HS-5 (cell line): ENCODE measurements around the gene OR2S2.
"Not testable (repeated sequence)": the region's sequence is repeated elsewhere in the genome, so short reads cannot be mapped to it uniquely, and the experiment has no call there.

Source experiments
- DNase-seq: peaks from one replicate; pipeline ENCODE4 v3.0.0-alpha.2; 2012; ENCODE audit warnings: low read depth

Gene OR2S2

DNA sequence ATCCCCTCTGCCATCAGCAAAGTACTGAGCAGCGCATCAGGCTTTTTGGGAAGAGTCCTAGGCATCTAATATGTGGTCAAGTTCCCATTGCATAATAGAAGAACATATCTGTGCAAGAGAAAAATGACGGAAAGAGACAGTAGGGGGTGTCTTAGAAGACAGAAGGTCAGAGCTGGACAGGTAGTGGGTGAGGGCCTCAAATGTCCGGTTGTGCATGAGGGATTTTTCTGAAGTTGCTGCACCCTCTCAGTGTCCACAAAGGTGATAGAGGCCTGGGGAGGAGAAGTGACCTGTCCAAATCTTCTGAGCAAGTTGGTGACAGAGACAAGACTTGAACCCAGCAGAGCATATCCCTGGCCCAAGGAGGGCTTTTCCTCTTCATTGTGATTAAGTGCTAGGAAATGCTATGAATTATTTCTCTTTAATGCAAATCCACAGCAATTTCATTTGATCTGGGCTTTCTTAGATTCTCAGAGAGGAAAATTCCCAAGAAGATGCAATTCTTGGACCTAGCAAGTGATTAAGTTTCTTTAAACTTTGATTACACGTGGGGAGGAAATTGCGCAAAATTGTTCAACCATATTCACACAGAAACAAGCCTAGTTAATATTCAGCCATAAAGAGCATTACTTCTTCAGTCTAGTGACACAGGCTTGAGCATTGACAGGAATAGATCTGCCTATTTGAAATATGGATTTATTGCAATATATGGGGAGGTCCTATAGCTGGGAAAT lies at the start of gene OR2S2:
Gene OR2S2 (minus strand): TSS at position 51 of the 734 bp plus-strand sequence. CDS start 56 bp downstream, outside the sequence.
- no peak for DNase-seq

DNA sequence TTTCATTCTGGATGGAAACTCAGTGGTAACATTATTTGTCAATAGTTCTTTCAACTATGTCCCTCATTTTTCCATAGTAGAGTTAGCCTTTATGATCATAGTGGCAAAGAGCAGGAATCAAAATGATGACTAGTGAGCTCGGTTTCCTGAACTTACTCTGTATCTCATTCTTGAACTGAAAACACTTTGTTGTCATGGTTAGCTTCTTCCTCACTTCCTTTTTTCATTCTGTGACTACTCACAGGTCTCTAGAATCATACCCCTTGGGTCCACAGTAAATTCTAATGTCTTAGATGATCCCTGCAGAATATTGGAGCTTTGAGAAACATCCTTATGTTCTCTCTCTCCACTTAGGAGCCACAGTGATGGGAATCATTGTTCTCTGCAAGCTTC lies 49.4 kb upstream of the OR2S2 start:
- DNase-seq, result no peak

DNA sequence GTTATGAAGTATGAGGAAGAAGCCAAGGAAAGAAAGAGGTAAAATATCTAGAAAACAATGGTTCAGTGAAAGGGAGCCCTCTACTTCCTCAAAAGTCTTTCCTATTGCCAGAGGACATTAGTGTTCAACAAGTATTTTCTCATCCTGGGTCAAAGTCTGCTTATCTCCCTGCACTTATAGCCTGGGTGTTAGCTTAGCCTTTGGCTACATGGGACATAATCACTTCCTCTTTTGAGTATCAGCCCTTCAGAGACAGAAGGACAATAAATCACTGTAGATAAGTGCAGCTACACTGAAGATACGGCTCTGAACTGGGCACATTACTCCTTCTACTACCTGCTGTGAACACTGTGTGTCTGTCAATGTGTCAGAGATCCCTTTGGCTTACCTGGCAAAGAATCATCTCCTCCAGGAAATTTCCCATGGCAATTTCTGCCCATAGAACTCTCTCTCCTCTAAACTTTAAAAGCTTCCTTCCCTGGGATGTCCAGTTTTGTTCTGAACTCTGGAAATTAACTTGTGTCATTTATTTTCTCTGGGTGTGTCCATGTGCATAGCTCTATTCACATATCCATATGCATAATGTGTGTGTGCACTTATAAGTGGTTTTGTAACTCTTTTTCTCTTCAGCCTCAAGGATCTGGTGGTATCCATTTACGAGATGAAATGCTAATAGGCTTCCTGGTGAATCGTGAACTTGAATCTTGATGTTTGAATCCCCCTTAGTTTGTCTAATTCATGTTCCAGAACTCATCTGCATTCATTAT lies 48.8 kb upstream of the OR2S2 start:
- no peak for DNase-seq

- DNase-seq, result no peak
Observed at GRCh38 chr9:36005891-36006290, 47.9 kb upstream of the OR2S2 start.

DNA sequence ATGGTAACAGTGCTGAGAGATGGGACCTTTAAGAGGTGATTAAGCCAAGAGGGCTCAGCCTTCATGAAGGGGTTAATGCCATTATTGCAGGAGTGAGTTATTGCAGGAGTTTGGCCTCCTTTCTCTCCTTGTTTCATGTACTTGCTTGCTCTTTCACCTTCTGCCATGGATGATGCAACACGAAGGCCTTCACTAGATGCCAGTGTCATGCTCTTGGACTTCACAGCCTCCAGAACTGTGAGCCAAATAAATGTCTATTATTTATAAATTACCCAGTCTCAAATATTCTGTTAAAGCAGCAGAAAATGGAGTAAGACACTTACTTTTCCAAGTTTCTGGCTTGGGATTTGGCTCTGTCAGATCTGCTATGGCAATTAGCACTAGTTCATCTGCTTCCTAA lies 40.4 kb upstream of the OR2S2 start:
- no peak for DNase-seq

GRCh38 chr9:35997016-35997415 lies 39.1 kb upstream of the OR2S2 start:
- DNase-seq, result not testable (repeated sequence)

GRCh38 chr9:35996358-35996970 lies 38.5 kb upstream of the OR2S2 start:
- DNase-seq, result no peak

GRCh38 chr9:35994959-35995358 lies 37.0 kb upstream of the OR2S2 start:
- DNase-seq, result no peak

DNA sequence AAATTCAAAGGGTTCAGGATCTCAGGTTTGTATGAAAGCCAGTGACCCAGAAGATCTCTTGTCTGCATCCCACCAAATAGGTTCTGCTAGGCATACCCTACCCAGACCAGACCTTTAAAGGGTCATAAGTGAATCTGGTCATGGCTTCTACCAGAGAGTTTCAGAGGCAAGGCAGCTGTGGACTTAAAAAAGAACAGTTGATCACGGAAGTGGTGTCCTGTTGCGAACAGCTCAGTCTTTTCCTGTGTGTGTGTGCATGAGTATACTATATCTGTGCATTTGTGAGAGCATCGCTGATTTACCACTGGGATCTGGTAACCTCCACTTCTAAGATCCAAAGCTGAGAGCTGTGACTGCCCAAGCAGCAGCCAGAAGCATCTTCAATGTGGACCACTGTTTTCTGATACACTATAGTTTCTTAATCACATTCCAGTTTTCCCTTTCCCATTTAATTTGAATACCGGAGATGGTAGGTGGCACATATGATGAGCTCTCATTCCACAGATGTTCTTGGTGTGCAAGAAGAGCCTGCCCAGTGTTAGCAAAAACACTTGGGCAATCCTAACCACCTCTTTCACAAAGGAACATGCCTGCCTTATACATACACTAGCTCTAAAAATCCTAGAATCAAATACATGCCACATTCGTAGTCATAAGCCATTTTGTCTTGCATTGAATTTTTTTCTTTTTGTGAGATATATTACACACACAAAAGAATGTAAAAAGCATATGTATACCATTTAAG lies 36.2 kb upstream of the OR2S2 start:
- no peak for DNase-seq

GRCh38 chr9:35993136-35993535 lies 35.2 kb upstream of the OR2S2 start:
- DNase-seq, result not testable (repeated sequence)

DNA sequence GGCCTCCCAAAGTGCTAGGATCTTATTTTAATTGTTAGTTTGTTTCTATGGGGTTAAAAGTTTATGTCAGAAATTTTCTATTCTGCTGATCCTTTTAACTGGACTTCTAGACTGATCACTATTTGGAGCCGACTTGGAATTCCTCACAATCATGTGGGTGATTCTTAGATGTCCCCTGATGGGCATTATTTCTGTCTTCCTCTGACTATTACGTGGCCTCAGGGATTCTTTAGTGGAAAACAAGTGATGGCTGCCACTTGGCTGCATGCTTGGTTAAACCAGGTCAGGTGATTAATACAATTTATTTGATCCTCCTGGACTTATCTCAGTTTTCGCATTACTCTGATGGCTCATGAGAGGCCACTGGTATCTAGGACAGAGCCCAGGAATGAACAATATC lies 32.2 kb upstream of the OR2S2 start:
- DNase-seq, result no peak

GRCh38 chr9:35984021-35984420 lies 26.1 kb upstream of the OR2S2 start:
- DNase-seq, result no peak

- no peak for DNase-seq
Observed at GRCh38 chr9:35981699-35982098, 23.7 kb upstream of the OR2S2 start.

DNA sequence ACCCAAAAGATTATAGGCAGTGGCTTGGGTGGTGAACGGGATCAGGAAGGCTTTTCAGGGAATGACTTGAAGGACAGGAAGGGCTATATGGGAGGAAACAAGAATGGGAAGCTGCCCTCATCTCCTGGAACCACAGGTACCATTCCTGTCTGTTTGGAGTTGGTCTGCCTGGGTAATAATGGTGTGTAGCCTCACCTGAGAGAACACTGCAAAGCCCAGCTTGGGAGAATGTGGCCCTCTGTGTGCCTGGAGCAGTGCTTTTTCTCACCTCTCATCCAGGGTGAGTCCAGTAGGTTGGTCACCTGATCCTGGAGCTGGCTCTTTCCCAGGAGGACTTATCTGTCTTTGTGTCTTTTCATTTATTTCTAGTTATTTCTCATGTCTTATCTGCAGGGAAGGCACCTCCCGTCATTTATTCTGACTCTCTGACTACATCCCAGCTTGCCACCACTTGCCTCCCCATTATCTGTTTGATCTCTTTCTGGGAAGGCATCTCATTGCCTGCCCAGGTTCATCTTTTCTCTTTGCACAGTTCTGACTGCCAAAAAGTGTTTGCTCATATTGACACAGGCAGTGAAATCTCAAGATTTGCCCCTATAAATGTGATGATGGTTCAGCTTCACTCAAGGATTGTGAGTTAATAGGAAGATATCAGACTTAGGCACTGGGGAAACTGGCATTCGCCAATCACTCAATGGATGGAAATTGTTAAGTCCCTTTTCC lies 22.5 kb upstream of the OR2S2 start:
- no peak for DNase-seq

DNA sequence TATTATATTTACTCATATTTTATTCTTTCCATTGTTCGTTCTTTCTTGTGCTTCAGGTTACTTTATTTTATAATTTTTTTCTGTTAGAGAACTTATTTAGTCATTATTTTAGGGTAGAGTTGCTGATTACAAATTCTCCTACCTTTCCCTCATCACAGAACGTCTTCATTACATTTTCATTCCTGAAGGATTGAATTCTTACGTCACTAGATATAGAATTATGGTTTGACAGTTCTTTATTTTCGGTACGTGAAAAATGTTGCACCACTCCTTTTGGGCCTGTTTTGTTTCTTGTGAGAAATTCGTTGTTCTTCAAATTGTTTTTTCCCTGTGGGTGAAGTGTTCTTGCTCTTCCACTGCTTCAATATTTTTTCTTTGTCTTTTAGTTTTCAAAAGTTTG lies 20.8 kb upstream of the OR2S2 start:
- DNase-seq, result no peak

GRCh38 chr9:35976726-35977125 lies 18.8 kb upstream of the OR2S2 start:
- DNase-seq, result no peak

DNA sequence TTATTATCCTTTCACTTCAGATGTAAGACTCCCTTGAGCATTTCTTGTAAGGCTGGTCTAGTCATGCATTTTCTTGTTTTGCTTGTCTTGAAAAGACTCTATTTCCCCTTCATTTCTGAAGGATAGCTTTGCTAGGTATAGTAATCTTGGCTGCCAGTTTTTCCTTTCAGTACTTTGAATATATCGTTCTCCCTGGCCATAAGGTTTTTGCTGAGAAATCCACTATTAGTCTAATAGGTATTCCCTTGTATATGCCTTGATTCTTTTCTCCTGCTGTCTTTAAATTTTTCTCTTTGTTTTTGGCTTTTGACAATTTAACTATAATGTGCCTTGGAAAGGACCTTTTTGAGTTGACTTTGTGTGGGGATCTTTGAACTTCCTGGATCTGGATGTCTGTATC lies 16.8 kb upstream of the OR2S2 start:
- no peak for DNase-seq

DNA sequence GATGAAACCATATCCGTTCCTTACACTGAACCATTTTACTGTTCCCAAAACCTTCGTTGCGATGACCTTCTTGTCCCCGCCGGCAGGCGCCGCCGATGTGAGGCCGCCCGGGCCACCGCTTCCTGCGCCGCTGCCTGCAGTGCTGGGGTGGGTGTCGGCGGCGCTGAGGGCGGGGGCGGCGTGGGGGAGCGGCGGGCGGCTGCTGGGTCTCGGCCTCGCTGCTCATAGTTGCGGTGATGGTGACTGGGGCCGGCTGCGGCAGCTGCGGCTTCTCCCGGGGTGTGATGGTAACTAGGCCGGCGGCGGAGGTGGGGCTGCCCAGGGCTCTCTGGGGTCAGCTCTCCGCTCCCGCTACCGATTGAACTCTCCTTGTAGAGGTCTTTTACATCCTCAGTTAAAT lies 14.1 kb upstream of the OR2S2 start:
- no peak for DNase-seq

GRCh38 chr9:35967042-35967441 lies 9.1 kb upstream of the OR2S2 start:
- DNase-seq, result no peak

- no peak for DNase-seq
Observed at GRCh38 chr9:35966433-35966832, 8.5 kb upstream of the OR2S2 start.

- no peak for DNase-seq
Observed at GRCh38 chr9:35965011-35965410, 7.1 kb upstream of the OR2S2 start.
